Osteocyte (in vitro differentiated cells): ENCODE results near the gene SCN2B. TPM values are rescaled to one million over a fixed set of nuclear protein-coding genes. Genes with fewer than 3 reads are reported as not detected.

Source experiments
- DNase-seq: peaks from one replicate; pipeline ENCODE4 v3.0.0; 2021; ENCODE audit warnings: mixed read lengths; ENCODE audit not compliant: unreplicated experiment; ENCODE audit errors: extremely low spot score
- H3K27ac Mint-ChIP-seq: one replicate; pipeline ENCODE4 v1.8.0; 2021; ENCODE audit warnings: mild to moderate bottlenecking, mixed read lengths; ENCODE audit not compliant: unreplicated experiment
- H3K27me3 Mint-ChIP-seq: one replicate; pipeline ENCODE4 v1.8.0; 2021; ENCODE audit warnings: mixed read lengths; ENCODE audit not compliant: unreplicated experiment
- H3K36me3 Mint-ChIP-seq: one replicate; pipeline ENCODE4 v1.8.0; 2021; ENCODE audit warnings: mixed read lengths; ENCODE audit not compliant: unreplicated experiment
- H3K4me1 Mint-ChIP-seq: one replicate; pipeline ENCODE4 v1.8.0; 2021; ENCODE audit warnings: mixed read lengths; ENCODE audit not compliant: unreplicated experiment
- H3K4me3 Mint-ChIP-seq: one replicate; pipeline ENCODE4 v1.8.0; 2021; ENCODE audit warnings: mild to moderate bottlenecking, moderate library complexity, mixed read lengths; ENCODE audit not compliant: unreplicated experiment
- H3K9me3 Mint-ChIP-seq: one replicate; pipeline ENCODE4 v1.8.0; 2021; ENCODE audit warnings: mixed read lengths; ENCODE audit not compliant: unreplicated experiment
- total RNA-seq: library from RNA; stranded (reverse); gene quantifications from 2 replicates; pipeline ENCODE4 v1.2.1, GENCODE V29; 2021
- TF ChIP-seq, protein P1 (sequence below): fragments of 200-600 bp; sonication (generic); IDR thresholded peaks from 2 replicates; pipeline ENCODE4 v1.5.0; 2021; ENCODE audit warnings: antibody characterized with exemption, mild to moderate bottlenecking, moderate library complexity

Gene SCN2B
- total RNA-seq, 1 donor from 2014 or later: not detected

DNA sequence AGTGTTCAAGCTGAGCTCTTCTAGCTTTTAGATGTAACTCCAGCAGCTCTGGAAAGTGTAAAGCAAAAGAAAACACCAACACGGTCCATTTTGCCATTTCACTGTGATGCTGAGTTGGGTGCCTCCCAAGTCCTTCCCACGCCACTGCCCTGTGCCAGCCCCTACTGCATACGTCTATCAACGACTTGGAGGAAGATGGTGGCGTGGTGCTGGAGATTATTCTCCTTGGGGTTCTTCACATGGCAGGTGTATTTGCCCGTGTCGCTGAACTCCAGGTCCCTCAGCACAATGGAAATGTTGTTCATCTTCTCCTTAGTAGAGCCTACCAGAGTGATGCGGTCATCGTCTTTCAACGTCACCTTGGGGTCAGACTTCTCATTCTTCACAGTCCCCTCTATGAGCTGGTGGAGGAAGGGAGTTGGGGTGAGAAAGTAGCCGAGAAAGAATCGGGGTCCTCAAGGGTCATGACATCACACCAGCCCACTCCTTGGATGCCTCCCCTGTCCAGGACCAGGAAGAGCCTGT, 32.7 kb downstream of the SCN2B start:
- peaks cover 3% of the 10 kb centered on the region for H3K4me1 Mint-ChIP-seq
- TF ChIP-seq, protein P1, sequence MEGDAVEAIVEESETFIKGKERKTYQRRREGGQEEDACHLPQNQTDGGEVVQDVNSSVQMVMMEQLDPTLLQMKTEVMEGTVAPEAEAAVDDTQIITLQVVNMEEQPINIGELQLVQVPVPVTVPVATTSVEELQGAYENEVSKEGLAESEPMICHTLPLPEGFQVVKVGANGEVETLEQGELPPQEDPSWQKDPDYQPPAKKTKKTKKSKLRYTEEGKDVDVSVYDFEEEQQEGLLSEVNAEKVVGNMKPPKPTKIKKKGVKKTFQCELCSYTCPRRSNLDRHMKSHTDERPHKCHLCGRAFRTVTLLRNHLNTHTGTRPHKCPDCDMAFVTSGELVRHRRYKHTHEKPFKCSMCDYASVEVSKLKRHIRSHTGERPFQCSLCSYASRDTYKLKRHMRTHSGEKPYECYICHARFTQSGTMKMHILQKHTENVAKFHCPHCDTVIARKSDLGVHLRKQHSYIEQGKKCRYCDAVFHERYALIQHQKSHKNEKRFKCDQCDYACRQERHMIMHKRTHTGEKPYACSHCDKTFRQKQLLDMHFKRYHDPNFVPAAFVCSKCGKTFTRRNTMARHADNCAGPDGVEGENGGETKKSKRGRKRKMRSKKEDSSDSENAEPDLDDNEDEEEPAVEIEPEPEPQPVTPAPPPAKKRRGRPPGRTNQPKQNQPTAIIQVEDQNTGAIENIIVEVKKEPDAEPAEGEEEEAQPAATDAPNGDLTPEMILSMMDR: no peak
- H3K27ac Mint-ChIP-seq: no peak overlapping the region
- no peaks in the 10 kb centered on the region for H3K9me3 Mint-ChIP-seq
- DNase-seq: no peak
- H3K36me3 Mint-ChIP-seq: no peaks in the 10 kb centered on the region
- no peak overlapping the region for H3K4me3 Mint-ChIP-seq
- H3K27me3 Mint-ChIP-seq: peaks cover 79% of the 10 kb centered on the region

GRCh38 chr11:118142809-118143208, 33.6 kb downstream of the SCN2B start:
- no peak overlapping the region for H3K27ac Mint-ChIP-seq
- DNase-seq: no peak
- H3K4me1 Mint-ChIP-seq: peaks cover 3% of the 10 kb centered on the region
- H3K9me3 Mint-ChIP-seq: no peaks in the 10 kb centered on the region
- TF ChIP-seq, protein P1: no peak
- H3K4me3 Mint-ChIP-seq: no peak overlapping the region
- peaks cover 75% of the 10 kb centered on the region for H3K27me3 Mint-ChIP-seq
- no peaks in the 10 kb centered on the region for H3K36me3 Mint-ChIP-seq

- no peak overlapping the region for H3K27ac Mint-ChIP-seq
- H3K27me3 Mint-ChIP-seq: peaks cover 68% of the 10 kb centered on the region
- peaks cover 3% of the 10 kb centered on the region for H3K4me1 Mint-ChIP-seq
- TF ChIP-seq, protein P1: no peak
- no peaks in the 10 kb centered on the region for H3K36me3 Mint-ChIP-seq
- no peak for DNase-seq
- no peak overlapping the region for H3K4me3 Mint-ChIP-seq
- no peaks in the 10 kb centered on the region for H3K9me3 Mint-ChIP-seq
These were observed 34.4 kb downstream of the SCN2B start for GRCh38 chr11:118142081-118142480.

DNA sequence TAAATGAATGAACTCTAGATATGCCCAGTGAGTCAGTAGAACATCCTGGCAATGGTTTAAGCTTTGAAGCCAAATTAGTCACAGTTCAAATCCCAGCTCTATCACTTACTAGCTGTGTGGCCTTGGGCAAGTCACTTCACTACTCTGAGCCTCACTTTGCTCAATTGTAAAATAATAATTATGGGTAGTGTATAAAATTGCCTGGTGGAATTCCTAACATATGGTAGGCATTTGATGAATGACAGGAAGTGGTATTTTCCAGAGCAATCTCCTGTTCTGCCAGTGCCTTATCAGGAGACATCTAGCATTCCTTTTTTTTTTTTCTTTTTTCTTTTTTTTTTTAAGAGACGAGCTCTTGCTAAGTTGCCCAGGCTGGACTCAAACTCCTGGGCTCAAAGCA, 36.9 kb downstream of the SCN2B start:
- H3K27ac Mint-ChIP-seq: no peak overlapping the region
- no peaks in the 10 kb centered on the region for H3K9me3 Mint-ChIP-seq
- no peak for DNase-seq
- H3K4me3 Mint-ChIP-seq: no peak overlapping the region
- TF ChIP-seq, protein P1: no peak
- H3K27me3 Mint-ChIP-seq: peaks cover 58% of the 10 kb centered on the region
- H3K36me3 Mint-ChIP-seq: no peaks in the 10 kb centered on the region
- H3K4me1 Mint-ChIP-seq: no peaks in the 10 kb centered on the region

- no peak overlapping the region for H3K4me3 Mint-ChIP-seq
- H3K27ac Mint-ChIP-seq: no peak overlapping the region
- H3K27me3 Mint-ChIP-seq: peaks cover 51% of the 10 kb centered on the region
- TF ChIP-seq, protein P1: no peak
- H3K4me1 Mint-ChIP-seq: no peaks in the 10 kb centered on the region
- no peaks in the 10 kb centered on the region for H3K9me3 Mint-ChIP-seq
- no peaks in the 10 kb centered on the region for H3K36me3 Mint-ChIP-seq
- DNase-seq: no peak
These were observed 37.5 kb downstream of the SCN2B start for GRCh38 chr11:118138839-118139420.
